NB4 (cell line): ENCODE results near the gene NT5DC1.

Experiments used
- POLR2A ChIP-seq: IDR thresholded peaks from 2 replicates; pipeline ENCODE4 v1.6.1; 2011; ENCODE audit warnings: mild to moderate bottlenecking; ENCODE audit not compliant: insufficient read length; ENCODE audit errors: extremely low read depth
- TF ChIP-seq, protein P1 (sequence below): IDR thresholded peaks from one replicate; pipeline ENCODE4 v1.5.1; 2012; ENCODE audit warnings: low read depth, low read length
- TF ChIP-seq, protein P2 (sequence below): IDR thresholded peaks from 2 replicates; pipeline ENCODE4 v1.6.1; 2011; ENCODE audit warnings: low read depth, low read length

DNA sequence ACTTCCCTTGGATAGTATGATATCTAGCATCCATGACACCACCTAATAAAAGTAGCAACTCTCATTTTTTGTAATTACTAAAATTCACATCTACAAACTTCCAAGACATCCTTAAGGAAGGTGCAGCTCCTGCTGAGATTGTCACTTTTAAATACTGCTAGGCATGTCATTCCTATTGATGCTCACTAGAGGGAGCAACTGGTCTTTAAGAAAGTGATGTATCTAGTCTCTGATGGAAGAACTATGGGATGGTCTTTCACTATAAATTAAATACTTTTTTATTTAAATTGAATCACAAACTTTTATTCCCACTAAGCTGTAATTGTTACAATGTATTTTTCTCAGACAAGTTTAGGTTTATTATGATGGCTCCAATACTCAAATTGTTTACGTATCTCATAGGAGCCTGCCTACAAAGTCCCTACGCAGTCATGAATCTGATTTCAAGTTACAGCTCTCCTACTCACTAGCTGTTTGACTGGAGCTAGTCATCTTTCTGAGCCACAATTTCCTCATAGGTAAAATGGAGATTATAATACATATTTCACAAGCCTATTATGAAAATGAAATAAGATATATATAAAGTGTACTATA is 187.1 kb downstream of the NT5DC1 start:
- TF ChIP-seq, protein P1, sequence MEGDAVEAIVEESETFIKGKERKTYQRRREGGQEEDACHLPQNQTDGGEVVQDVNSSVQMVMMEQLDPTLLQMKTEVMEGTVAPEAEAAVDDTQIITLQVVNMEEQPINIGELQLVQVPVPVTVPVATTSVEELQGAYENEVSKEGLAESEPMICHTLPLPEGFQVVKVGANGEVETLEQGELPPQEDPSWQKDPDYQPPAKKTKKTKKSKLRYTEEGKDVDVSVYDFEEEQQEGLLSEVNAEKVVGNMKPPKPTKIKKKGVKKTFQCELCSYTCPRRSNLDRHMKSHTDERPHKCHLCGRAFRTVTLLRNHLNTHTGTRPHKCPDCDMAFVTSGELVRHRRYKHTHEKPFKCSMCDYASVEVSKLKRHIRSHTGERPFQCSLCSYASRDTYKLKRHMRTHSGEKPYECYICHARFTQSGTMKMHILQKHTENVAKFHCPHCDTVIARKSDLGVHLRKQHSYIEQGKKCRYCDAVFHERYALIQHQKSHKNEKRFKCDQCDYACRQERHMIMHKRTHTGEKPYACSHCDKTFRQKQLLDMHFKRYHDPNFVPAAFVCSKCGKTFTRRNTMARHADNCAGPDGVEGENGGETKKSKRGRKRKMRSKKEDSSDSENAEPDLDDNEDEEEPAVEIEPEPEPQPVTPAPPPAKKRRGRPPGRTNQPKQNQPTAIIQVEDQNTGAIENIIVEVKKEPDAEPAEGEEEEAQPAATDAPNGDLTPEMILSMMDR, result peak; percentile 80
- TF ChIP-seq, protein P2, sequence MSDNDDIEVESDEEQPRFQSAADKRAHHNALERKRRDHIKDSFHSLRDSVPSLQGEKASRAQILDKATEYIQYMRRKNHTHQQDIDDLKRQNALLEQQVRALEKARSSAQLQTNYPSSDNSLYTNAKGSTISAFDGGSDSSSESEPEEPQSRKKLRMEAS, result no peak
- no peak for TF ChIP-seq POLR2A
